ENCODE data around the gene ARID1B.

Gene ARID1B

DNA sequence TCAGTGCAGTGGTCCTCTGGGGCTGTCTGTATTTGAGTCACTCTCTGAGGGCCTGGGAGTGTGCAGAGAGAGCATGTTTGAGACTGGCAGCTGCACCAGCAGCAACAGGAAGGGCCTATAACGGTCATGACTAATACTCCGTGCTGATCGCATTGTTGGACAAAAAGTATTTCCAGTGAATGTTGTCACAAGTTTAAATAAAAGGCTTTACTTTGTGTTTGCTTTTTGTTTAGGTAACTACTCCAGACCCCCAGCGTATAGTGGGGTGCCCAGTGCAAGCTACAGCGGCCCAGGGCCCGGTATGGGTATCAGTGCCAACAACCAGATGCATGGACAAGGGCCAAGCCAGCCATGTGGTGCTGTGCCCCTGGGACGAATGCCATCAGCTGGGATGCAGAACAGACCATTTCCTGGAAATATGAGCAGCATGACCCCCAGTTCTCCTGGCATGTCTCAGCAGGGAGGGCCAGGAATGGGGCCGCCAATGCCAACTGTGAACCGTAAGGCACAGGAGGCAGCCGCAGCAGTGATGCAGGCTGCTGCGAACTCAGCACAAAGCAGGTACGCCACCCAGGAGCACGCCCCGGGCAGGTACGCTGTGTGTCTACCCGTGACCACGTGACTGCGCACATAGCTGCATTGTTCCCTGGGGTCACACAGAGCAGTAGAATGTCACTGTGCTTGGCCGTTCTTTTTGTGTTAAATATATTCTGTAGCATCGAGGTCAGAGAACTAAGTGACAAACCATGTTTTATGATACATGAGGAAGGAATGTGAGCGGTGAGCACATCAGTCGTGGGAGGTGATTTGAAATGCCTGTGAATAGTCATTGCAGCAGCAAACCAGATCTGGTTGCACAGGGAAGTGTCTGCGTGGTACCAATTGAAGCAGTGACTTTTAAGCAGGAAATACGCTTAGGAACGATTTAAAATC is 371.5 kb downstream of the ARID1B start:
- Histone ChIP-seq H3K79me1 (ENCODE audit: low read length) (peaks cover 10% of the 10 kb centered on the region), H3K79me2 (ENCODE audit: control insufficient read depth, insufficient read depth, low read length, poor library complexity) (peaks cover 2% of the 10 kb centered on the region), H3K4me1 (ENCODE audit: control insufficient read depth in 1 of 2, insufficient read depth in 2 of 2, low read length in 2 of 2) (peaks cover 20 to 29% of the 10 kb centered on the region in 2 experiments), H2BK120ac (ENCODE audit: insufficient read depth, low read length, poor library complexity) (no peak overlapping the region), H4K8ac (ENCODE audit: low read depth, low read length) (no peak overlapping the region), H2BK12ac (ENCODE audit: low read length) (no peak overlapping the region), H2BK5ac (ENCODE audit: low read depth, low read length, poor library complexity) (no peak overlapping the region), H3K4ac (ENCODE audit: low read depth, low read length) (no peak overlapping the region), H3K27me3 (ENCODE audit: insufficient read depth, low read length) (no peaks in the 10 kb centered on the region), H3K4me3 (ENCODE audit: low read depth, low read length) (peak overlapping the region; percentile 51), H3K9ac (ENCODE audit: low read length) (no peak overlapping the region), H3K9me3 (ENCODE audit: insufficient read depth, low read depth, low read length) (peaks cover 2% of the 10 kb centered on the region), H4K12ac (ENCODE audit: low read depth, low read length) (no peak overlapping the region), H3K4me2 (ENCODE audit: low read length) (peak overlapping the region; percentile 55), H2AK5ac (ENCODE audit: low read length) (no peak overlapping the region), H2AFZ (ENCODE audit: insufficient read depth, low read length, poor library complexity) (no peak overlapping the region), H3K18ac (ENCODE audit: low read length) (no peak overlapping the region), H3K14ac (ENCODE audit: low read length) (no peak overlapping the region), H4K91ac (ENCODE audit: low read depth, low read length) (no peak overlapping the region), H3K36me3 (ENCODE audit: control insufficient read depth in 1 of 2, insufficient read depth in 2 of 2, low read length in 2 of 2) (peaks cover 7 to 8% of the 10 kb centered on the region in 2 experiments), H3K23ac (ENCODE audit: low read length) (no peak overlapping the region), H3K27ac (ENCODE audit: low read depth, low read length) (peak overlapping the region; percentile 69)
- no CpG with 5 or more reads among the region's 25 CpGs for WGBS (ENCODE audit: extremely low coverage, insufficient coverage, insufficient read length)
- peak; percentile 99 for DNase-seq

- no peak overlapping the region for H4K8ac ChIP-seq (ENCODE audit: low read depth, low read length)
- H3K4me1 ChIP-seq (ENCODE audit: control insufficient read depth in 1 of 2, insufficient read depth in 2 of 2, low read length in 2 of 2), result peaks cover 14 to 20% of the 10 kb centered on the region in 2 experiments
- H4K91ac ChIP-seq (ENCODE audit: low read depth, low read length), result no peak overlapping the region
- peak in 1 of 2 donors; percentile 18 for DNase-seq
- no peak overlapping the region for H2BK5ac ChIP-seq (ENCODE audit: low read depth, low read length, poor library complexity)
- H3K9me3 ChIP-seq (ENCODE audit: insufficient read depth, low read depth, low read length), result peaks cover 2% of the 10 kb centered on the region
- no peak overlapping the region for H3K14ac ChIP-seq (ENCODE audit: low read length)
- peaks cover 10% of the 10 kb centered on the region for H3K79me1 ChIP-seq (ENCODE audit: low read length)
- no peak overlapping the region for H2BK120ac ChIP-seq (ENCODE audit: insufficient read depth, low read length, poor library complexity)
- H4K12ac ChIP-seq (ENCODE audit: low read depth, low read length), result no peak overlapping the region
- peaks cover 7 to 8% of the 10 kb centered on the region in 2 experiments for H3K36me3 ChIP-seq (ENCODE audit: control insufficient read depth in 1 of 2, insufficient read depth in 2 of 2, low read length in 2 of 2)
- H2BK12ac ChIP-seq (ENCODE audit: low read length), result no peak overlapping the region
- peaks cover 2% of the 10 kb centered on the region for H3K79me2 ChIP-seq (ENCODE audit: control insufficient read depth, insufficient read depth, low read length, poor library complexity)
- no peak overlapping the region for H3K4me2 ChIP-seq (ENCODE audit: low read length)
- H3K18ac ChIP-seq (ENCODE audit: low read length), result no peak overlapping the region
- no peak overlapping the region for H3K4ac ChIP-seq (ENCODE audit: low read depth, low read length)
- H3K23ac ChIP-seq (ENCODE audit: low read length), result no peak overlapping the region
- H2AFZ ChIP-seq (ENCODE audit: insufficient read depth, low read length, poor library complexity), result no peak overlapping the region
- no peak overlapping the region for H2AK5ac ChIP-seq (ENCODE audit: low read length)
- no peaks in the 10 kb centered on the region for H3K27me3 ChIP-seq (ENCODE audit: insufficient read depth, low read length)
- no peak overlapping the region for H3K4me3 ChIP-seq (ENCODE audit: low read depth, low read length)
- WGBS (ENCODE audit: extremely low coverage, insufficient coverage, insufficient read length), result no CpG with 5 or more reads among the region's 6 CpGs
- no peak overlapping the region for H3K9ac ChIP-seq (ENCODE audit: low read length)
- H3K27ac ChIP-seq (ENCODE audit: low read depth, low read length), result no peak overlapping the region
Measured at GRCh38 chr6:157150076-157150475, 372.9 kb downstream of the ARID1B start.

DNA sequence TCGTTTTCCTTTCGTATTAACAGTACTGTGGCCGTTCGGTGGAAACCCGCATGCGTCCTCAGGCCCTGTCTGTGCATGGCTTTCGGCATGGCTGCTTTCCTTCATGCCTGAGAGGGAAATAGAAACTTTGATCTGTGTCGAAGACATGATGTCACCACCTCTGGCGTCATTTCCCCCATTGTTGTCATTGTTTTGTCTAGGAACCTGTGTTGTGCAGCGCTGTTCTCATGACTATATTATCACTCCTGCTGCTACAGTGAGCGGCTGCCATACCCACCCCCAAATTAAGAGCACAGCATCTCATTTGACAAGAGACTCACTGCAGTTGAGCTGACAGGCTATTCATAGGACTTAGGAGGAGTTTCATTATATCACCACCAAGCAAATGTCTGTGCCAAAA is 373.9 kb downstream of the ARID1B start:
- H3K36me3 ChIP-seq (ENCODE audit: control insufficient read depth in 1 of 2, insufficient read depth in 2 of 2, low read length in 2 of 2), result peaks cover 7 to 8% of the 10 kb centered on the region in 2 experiments
- WGBS (ENCODE audit: extremely low coverage, insufficient coverage, insufficient read length), result no CpG with 5 or more reads among the region's 11 CpGs
- no peak overlapping the region for H3K9ac ChIP-seq (ENCODE audit: low read length)
- no peak overlapping the region for H3K14ac ChIP-seq (ENCODE audit: low read length)
- H2BK120ac ChIP-seq (ENCODE audit: insufficient read depth, low read length, poor library complexity), result peak overlapping the region; percentile 41
- H3K27me3 ChIP-seq (ENCODE audit: insufficient read depth, low read length), result no peaks in the 10 kb centered on the region
- peak; percentile 97 to 99 for DNase-seq
- H3K9me3 ChIP-seq (ENCODE audit: insufficient read depth, low read depth, low read length), result peaks cover 2% of the 10 kb centered on the region
- no peak overlapping the region for H3K23ac ChIP-seq (ENCODE audit: low read length)
- no peak overlapping the region for H3K4ac ChIP-seq (ENCODE audit: low read depth, low read length)
- H4K91ac ChIP-seq (ENCODE audit: low read depth, low read length), result no peak overlapping the region
- no peak overlapping the region for H4K12ac ChIP-seq (ENCODE audit: low read depth, low read length)
- H3K18ac ChIP-seq (ENCODE audit: low read length), result no peak overlapping the region
- H4K8ac ChIP-seq (ENCODE audit: low read depth, low read length), result peak overlapping the region; percentile 9
- no peak overlapping the region for H2BK5ac ChIP-seq (ENCODE audit: low read depth, low read length, poor library complexity)
- no peak overlapping the region for H3K27ac ChIP-seq (ENCODE audit: low read depth, low read length)
- H2BK12ac ChIP-seq (ENCODE audit: low read length), result no peak overlapping the region
- H3K79me1 ChIP-seq (ENCODE audit: low read length), result peaks cover 10% of the 10 kb centered on the region
- H3K4me1 ChIP-seq (ENCODE audit: control insufficient read depth in 1 of 2, insufficient read depth in 2 of 2, low read length in 2 of 2), result peaks cover 11 to 18% of the 10 kb centered on the region in 2 experiments
- no peak overlapping the region for H3K4me3 ChIP-seq (ENCODE audit: low read depth, low read length)
- H3K79me2 ChIP-seq (ENCODE audit: control insufficient read depth, insufficient read depth, low read length, poor library complexity), result peaks cover 2% of the 10 kb centered on the region
- no peak overlapping the region for H2AK5ac ChIP-seq (ENCODE audit: low read length)
- H3K4me2 ChIP-seq (ENCODE audit: low read length), result no peak overlapping the region
- H2AFZ ChIP-seq (ENCODE audit: insufficient read depth, low read length, poor library complexity), result no peak overlapping the region

DNA sequence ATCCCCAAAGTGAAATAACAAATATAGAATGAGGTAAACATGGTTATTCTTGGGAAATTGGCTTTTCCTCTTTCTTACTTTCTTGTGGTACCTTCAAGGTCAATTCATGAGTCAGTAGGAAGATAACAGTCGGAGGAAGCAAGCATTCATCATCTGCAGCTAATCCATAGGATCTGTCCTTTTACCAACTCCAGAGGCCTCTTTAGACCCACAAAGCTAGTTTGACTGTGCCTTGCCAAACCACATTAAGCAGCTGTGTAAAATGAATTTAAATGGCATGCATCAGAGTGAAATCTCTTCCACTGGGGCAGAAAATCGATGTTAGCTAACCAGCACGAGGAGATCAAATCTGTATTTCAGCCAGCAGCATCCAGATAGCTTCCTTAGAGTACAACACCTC is 374.8 kb downstream of the ARID1B start:
- Histone ChIP-seq H3K79me1 (ENCODE audit: low read length) (peaks cover 10% of the 10 kb centered on the region), H3K9me3 (ENCODE audit: insufficient read depth, low read depth, low read length) (peaks cover 2% of the 10 kb centered on the region), H2BK5ac (ENCODE audit: low read depth, low read length, poor library complexity) (no peak overlapping the region), H3K4me1 (ENCODE audit: control insufficient read depth in 1 of 2, insufficient read depth in 2 of 2, low read length in 2 of 2) (peaks cover 11 to 18% of the 10 kb centered on the region in 2 experiments), H3K4ac (ENCODE audit: low read depth, low read length) (no peak overlapping the region), H2AFZ (ENCODE audit: insufficient read depth, low read length, poor library complexity) (no peak overlapping the region), H3K79me2 (ENCODE audit: control insufficient read depth, insufficient read depth, low read length, poor library complexity) (peaks cover 2% of the 10 kb centered on the region), H3K18ac (ENCODE audit: low read length) (no peak overlapping the region), H2BK120ac (ENCODE audit: insufficient read depth, low read length, poor library complexity) (no peak overlapping the region), H3K14ac (ENCODE audit: low read length) (no peak overlapping the region), H4K91ac (ENCODE audit: low read depth, low read length) (no peak overlapping the region), H3K4me3 (ENCODE audit: low read depth, low read length) (no peak overlapping the region), H3K4me2 (ENCODE audit: low read length) (no peak overlapping the region), H2BK12ac (ENCODE audit: low read length) (no peak overlapping the region), H4K12ac (ENCODE audit: low read depth, low read length) (no peak overlapping the region), H3K27me3 (ENCODE audit: insufficient read depth, low read length) (no peaks in the 10 kb centered on the region), H3K27ac (ENCODE audit: low read depth, low read length) (no peak overlapping the region), H3K36me3 (ENCODE audit: control insufficient read depth in 1 of 2, insufficient read depth in 2 of 2, low read length in 2 of 2) (peaks cover 10 to 11% of the 10 kb centered on the region in 2 experiments), H4K8ac (ENCODE audit: low read depth, low read length) (no peak overlapping the region), H3K23ac (ENCODE audit: low read length) (no peak overlapping the region), H2AK5ac (ENCODE audit: low read length) (no peak overlapping the region), H3K9ac (ENCODE audit: low read length) (no peak overlapping the region)
- peak in 1 of 2 donors; percentile 62 for DNase-seq
- no CpG with 5 or more reads among the region's 3 CpGs for WGBS (ENCODE audit: extremely low coverage, insufficient coverage, insufficient read length)

Measured in trophoblast cell (in vitro differentiated cells and primary cell).